ENCODE measurements around the gene TMEM43.

Gene TMEM43

DNA sequence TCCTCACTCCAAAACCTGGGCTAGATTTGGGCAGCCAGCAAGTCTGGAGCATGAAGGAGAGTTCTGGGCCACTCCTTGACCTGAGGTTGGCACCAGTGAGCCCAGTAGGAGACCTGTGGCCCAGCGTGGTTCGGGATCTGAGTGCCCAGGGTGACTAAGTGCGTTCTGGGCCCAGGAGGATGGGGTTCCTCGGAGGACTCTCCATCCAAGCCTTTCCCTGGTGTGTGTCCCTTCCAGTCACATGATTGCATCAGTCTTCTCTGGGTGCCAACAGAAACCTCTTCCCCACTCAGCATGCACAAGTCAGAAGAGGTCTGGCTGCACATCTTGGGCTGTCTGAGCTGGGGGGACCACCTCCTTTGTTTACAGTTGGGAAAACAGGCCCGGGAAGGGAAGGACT, 14.9 kb downstream of the TMEM43 start:
- DNase-seq (ENCODE audit: low read depth), result no peak
- TF ChIP-seq, protein P1, sequence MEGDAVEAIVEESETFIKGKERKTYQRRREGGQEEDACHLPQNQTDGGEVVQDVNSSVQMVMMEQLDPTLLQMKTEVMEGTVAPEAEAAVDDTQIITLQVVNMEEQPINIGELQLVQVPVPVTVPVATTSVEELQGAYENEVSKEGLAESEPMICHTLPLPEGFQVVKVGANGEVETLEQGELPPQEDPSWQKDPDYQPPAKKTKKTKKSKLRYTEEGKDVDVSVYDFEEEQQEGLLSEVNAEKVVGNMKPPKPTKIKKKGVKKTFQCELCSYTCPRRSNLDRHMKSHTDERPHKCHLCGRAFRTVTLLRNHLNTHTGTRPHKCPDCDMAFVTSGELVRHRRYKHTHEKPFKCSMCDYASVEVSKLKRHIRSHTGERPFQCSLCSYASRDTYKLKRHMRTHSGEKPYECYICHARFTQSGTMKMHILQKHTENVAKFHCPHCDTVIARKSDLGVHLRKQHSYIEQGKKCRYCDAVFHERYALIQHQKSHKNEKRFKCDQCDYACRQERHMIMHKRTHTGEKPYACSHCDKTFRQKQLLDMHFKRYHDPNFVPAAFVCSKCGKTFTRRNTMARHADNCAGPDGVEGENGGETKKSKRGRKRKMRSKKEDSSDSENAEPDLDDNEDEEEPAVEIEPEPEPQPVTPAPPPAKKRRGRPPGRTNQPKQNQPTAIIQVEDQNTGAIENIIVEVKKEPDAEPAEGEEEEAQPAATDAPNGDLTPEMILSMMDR (IDR thresholded peaks at IDR 0.05; ENCODE audit: low read depth, low read length), result no peak
- TF ChIP-seq POLR2A (IDR thresholded peaks at IDR 0.05; ENCODE audit: extremely low read depth, insufficient read length) (no peak), MAX (IDR thresholded peaks at IDR 0.05; ENCODE audit: low read depth, low read length) (no peak)
- no peak overlapping the region for H3K4me3 ChIP-seq (ENCODE audit: low read depth, low read length)

DNA sequence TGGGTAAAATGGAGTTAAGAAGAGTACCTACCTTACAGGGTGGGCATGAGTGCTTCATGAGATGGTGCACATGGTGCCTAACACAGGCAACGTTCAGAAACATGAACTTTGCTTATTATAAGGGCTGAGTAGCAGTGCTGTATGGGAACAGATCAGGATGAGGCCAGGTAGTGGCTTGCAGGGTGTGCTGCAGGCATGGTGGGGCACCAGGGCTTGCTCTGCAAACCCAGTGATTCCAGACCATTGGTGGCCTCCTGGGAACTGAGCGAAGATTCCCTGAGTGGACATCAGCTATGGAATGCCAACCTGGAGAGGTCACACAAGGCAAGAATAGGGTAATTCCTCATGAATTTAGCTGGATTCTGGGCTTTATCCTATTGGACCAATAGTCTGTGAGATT, 15.8 kb downstream of the TMEM43 start:
- no peak for DNase-seq (ENCODE audit: low read depth)
- H3K4me3 ChIP-seq (ENCODE audit: low read depth, low read length), result no peak overlapping the region
- TF ChIP-seq MYC (IDR thresholded peaks at IDR 0.05; ENCODE audit: low read depth, low read length) (no peak), MAX (IDR thresholded peaks at IDR 0.05; ENCODE audit: low read depth, low read length) (no peak), POLR2A (IDR thresholded peaks at IDR 0.05; ENCODE audit: extremely low read depth, insufficient read length) (no peak)
- TF ChIP-seq, protein P1 (IDR thresholded peaks at IDR 0.05; ENCODE audit: low read depth, low read length), result no peak

DNA sequence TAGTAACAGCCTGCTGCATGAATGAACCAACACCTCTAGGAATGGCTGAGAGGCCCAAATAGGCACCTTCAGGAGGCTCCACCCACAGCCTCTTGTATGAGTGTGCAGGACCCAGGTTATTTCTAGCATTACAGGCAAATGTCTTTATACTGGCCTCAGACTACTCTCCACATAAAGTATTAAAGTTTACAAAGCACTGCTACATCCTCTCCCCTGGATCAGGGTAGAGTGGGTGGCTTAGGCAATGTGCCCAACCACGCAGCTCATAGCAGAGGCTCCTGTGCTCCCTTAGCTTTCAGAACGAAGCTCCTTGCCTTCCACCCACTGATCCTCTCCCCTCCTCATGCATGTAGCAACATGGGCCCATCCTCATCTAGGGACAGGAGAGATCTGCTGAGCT, 16.3 kb downstream of the TMEM43 start:
- no peak for DNase-seq (ENCODE audit: low read depth)
- TF ChIP-seq, protein P1 (IDR thresholded peaks at IDR 0.05; ENCODE audit: low read depth, low read length), result no peak
- no peak for TF ChIP-seq MAX (IDR thresholded peaks at IDR 0.05; ENCODE audit: low read depth, low read length)
- no peak for TF ChIP-seq MYC (IDR thresholded peaks at IDR 0.05; ENCODE audit: low read depth, low read length)
- no peak for TF ChIP-seq POLR2A (IDR thresholded peaks at IDR 0.05; ENCODE audit: extremely low read depth, insufficient read length)
- no peak overlapping the region for H3K4me3 ChIP-seq (ENCODE audit: low read depth, low read length)

DNA sequence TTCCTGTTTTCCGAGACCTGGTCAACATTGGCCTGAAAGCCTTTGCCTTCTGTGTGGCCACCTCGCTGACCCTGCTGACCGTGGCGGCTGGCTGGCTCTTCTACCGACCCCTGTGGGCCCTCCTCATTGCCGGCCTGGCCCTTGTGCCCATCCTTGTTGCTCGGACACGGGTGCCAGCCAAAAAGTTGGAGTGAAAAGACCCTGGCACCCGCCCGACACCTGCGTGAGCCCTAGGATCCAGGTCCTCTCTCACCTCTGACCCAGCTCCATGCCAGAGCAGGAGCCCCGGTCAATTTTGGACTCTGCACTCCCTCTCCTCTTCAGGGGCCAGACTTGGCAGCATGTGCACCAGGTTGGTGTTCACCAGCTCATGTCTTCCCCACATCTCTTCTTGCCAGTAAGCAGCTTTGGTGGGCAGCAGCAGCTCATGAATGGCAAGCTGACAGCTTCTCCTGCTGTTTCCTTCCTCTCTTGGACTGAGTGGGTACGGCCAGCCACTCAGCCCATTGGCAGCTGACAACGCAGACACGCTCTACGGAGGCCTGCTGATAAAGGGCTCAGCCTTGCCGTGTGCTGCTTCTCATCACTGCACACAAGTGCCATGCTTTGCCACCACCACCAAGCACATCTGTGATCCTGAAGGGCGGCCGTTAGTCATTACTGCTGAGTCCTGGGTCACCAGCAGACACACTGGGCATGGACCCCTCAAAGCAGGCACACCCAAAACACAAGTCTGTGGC, 16.9 kb downstream of the TMEM43 start:
- no peak overlapping the region for H3K4me3 ChIP-seq (ENCODE audit: low read depth, low read length)
- TF ChIP-seq POLR2A (IDR thresholded peaks at IDR 0.05; ENCODE audit: extremely low read depth, insufficient read length) (no peak), MYC (IDR thresholded peaks at IDR 0.05; ENCODE audit: low read depth, low read length) (no peak), MAX (IDR thresholded peaks at IDR 0.05; ENCODE audit: low read depth, low read length) (no peak)
- TF ChIP-seq, protein P1 (IDR thresholded peaks at IDR 0.05; ENCODE audit: low read depth, low read length), result no peak
- DNase-seq (ENCODE audit: low read depth), result no peak

DNA sequence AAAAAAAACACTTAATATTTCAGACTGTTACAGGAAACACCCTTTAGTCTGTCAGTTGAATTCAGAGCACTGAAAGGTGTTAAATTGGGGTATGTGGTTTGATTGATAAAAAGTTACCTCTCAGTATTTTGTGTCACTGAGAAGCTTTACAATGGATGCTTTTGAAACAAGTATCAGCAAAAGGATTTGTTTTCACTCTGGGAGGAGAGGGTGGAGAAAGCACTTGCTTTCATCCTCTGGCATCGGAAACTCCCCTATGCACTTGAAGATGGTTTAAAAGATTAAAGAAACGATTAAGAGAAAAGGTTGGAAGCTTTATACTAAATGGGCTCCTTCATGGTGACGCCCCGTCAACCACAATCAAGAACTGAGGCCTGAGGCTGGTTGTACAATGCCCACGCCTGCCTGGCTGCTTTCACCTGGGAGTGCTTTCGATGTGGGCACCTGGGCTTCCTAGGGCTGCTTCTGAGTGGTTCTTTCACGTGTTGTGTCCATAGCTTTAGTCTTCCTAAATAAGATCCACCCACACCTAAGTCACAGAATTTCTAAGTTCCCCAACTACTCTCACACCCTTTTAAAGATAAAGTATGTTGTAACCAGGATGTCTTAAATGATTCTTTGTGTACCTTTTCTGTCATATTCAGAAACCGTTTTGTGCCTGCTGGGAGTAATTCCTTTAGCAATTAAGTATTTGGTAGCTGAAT, 17.9 kb downstream of the TMEM43 start:
- DNase-seq (ENCODE audit: low read depth), result no peak
- no peak for TF ChIP-seq MAX (IDR thresholded peaks at IDR 0.05; ENCODE audit: low read depth, low read length)
- no peak for TF ChIP-seq MYC (IDR thresholded peaks at IDR 0.05; ENCODE audit: low read depth, low read length)
- TF ChIP-seq, protein P1 (IDR thresholded peaks at IDR 0.05; ENCODE audit: low read depth, low read length), result no peak
- no peak for TF ChIP-seq POLR2A (IDR thresholded peaks at IDR 0.05; ENCODE audit: extremely low read depth, insufficient read length)
- H3K4me3 ChIP-seq (ENCODE audit: low read depth, low read length), result no peak overlapping the region

Measured in NB4 (cell line).